ENCODE data around the gene REM2. TPM values are rescaled to one million over a fixed set of nuclear protein-coding genes. Genes with fewer than 3 reads are reported as not detected.
"Not testable (repeated sequence)": the region's sequence is repeated elsewhere in the genome, so short reads cannot be mapped to it uniquely, and the experiment has no call there.

The REM2 gene
- total RNA-seq, 1 experiment from 2014 or later, result 0.12 TPM

- no peak for DNase-seq (ENCODE audit: low read depth)
Observed at GRCh38 chr14:22896356-22896755, 13.3 kb downstream of the REM2 start.

GRCh38 chr14:22896760-22897159 is 13.7 kb downstream of the REM2 start:
- DNase-seq (ENCODE audit: low read depth), result no peak

- no peak for DNase-seq (ENCODE audit: low read depth)
Observed at GRCh38 chr14:22897357-22897756, 14.3 kb downstream of the REM2 start.

GRCh38 chr14:22898302-22899090 is 15.5 kb downstream of the REM2 start:
- DNase-seq (ENCODE audit: low read depth), result peak; percentile 86

- peak; percentile 71 for DNase-seq (ENCODE audit: low read depth)
Observed at GRCh38 chr14:22900081-22900799, 17.2 kb downstream of the REM2 start.

- DNase-seq (ENCODE audit: low read depth), result no peak
Observed at GRCh38 chr14:22901799-22902198, 18.8 kb downstream of the REM2 start.

- DNase-seq (ENCODE audit: low read depth), result no peak
Observed at GRCh38 chr14:22903742-22904087, 20.7 kb downstream of the REM2 start.

- DNase-seq (ENCODE audit: low read depth), result no peak
Observed at GRCh38 chr14:22905627-22906026, 22.6 kb downstream of the REM2 start.

GRCh38 chr14:22906073-22906472 is 23.1 kb downstream of the REM2 start:
- DNase-seq (ENCODE audit: low read depth), result no peak

GRCh38 chr14:22907429-22907828 is 24.4 kb downstream of the REM2 start:
- DNase-seq (ENCODE audit: low read depth), result no peak

GRCh38 chr14:22908601-22909000 is 25.6 kb downstream of the REM2 start:
- DNase-seq (ENCODE audit: low read depth), result no peak

GRCh38 chr14:22910916-22911315 is 27.9 kb downstream of the REM2 start:
- DNase-seq (ENCODE audit: low read depth), result no peak

- DNase-seq (ENCODE audit: low read depth), result not testable (repeated sequence)
Observed at GRCh38 chr14:22914836-22915235, 31.8 kb downstream of the REM2 start.

- DNase-seq (ENCODE audit: low read depth), result no peak
Observed at GRCh38 chr14:22915886-22916521, 33.0 kb downstream of the REM2 start.

GRCh38 chr14:22918804-22919600 is 36.0 kb downstream of the REM2 start, which contains the start of gene RBM23:
Gene RBM23, minus strand, starts transcription at chr14:22919149.
- DNase-seq (ENCODE audit: low read depth), result peak; percentile 100

- no peak for DNase-seq (ENCODE audit: low read depth)
Observed at GRCh38 chr14:22919601-22919921, 36.5 kb downstream of the REM2 start.

GRCh38 chr14:22920697-22921096 is 37.7 kb downstream of the REM2 start:
- DNase-seq (ENCODE audit: low read depth), result no peak

GRCh38 chr14:22922294-22922693 is 39.3 kb downstream of the REM2 start:
- DNase-seq (ENCODE audit: low read depth), result no peak

- DNase-seq (ENCODE audit: low read depth), result no peak
Observed at GRCh38 chr14:22923746-22924145, 40.7 kb downstream of the REM2 start.

- no peak for DNase-seq (ENCODE audit: low read depth)
Observed at GRCh38 chr14:22925513-22925912, 42.5 kb downstream of the REM2 start.

- DNase-seq (ENCODE audit: low read depth), result no peak
Observed at GRCh38 chr14:22926316-22926715, 43.3 kb downstream of the REM2 start.

All from RPMI7951 (cell line).